HG03439 (cell line): ENCODE data around the gene WNK4.

ENCODE experiments used
- ATAC-seq: cut with Tn5 transposase; IDR thresholded peaks from one replicate; pipeline ENCODE4 v1.9.1; 2021; ENCODE audit warnings: mild to moderate bottlenecking, moderate library complexity; ENCODE audit not compliant: unreplicated experiment

Gene WNK4

GRCh38 chr17:42832934-42833766, 52.7 kb downstream of the WNK4 start, which contains the start of gene PSME3:
Gene PSME3, plus strand, starts transcription at chr17:42833397. Its CDS starts 235 bp downstream, at chr17:42833632.
- ATAC-seq, result peak; percentile 85

- ATAC-seq, result peak; percentile 12
These were observed 53.5 kb downstream of the WNK4 start for GRCh38 chr17:42833767-42834422.

- ATAC-seq, result no peak
These were observed 55.3 kb downstream of the WNK4 start for GRCh38 chr17:42835732-42836131.

GRCh38 chr17:42841975-42842685, 61.7 kb downstream of the WNK4 start:
- ATAC-seq, result no peak

- ATAC-seq, result no peak
These were observed 63.0 kb downstream of the WNK4 start for GRCh38 chr17:42843358-42843934.

- no peak for ATAC-seq
These were observed 63.9 kb downstream of the WNK4 start, which contains the start of gene AOC2 for GRCh38 chr17:42844271-42844670. Gene AOC2, plus strand, starts transcription at chr17:42844580. Its CDS starts 47 bp downstream, at chr17:42844627.

- no peak for ATAC-seq
These were observed 64.5 kb downstream of the WNK4 start for GRCh38 chr17:42844761-42845555.

- ATAC-seq, result no peak
These were observed 65.1 kb downstream of the WNK4 start for GRCh38 chr17:42845556-42845917.

GRCh38 chr17:42845918-42846593, 65.6 kb downstream of the WNK4 start:
- no peak for ATAC-seq
